Measurements from ENCODE around the gene FUS. TPM values are rescaled to one million over a fixed set of nuclear protein-coding genes. Genes with fewer than 3 reads are reported as not detected.

Gene FUS
- total and polyA plus RNA-seq, 2 of the 13 experiments (the other 11 are each of a cell fraction or from before 2014, with no cell fraction given), result 68.1 to 168 TPM

- TF ChIP-seq MEF2D (CRISPR knock-in tag; IDR thresholded peaks at IDR 0.05), result peak; percentile 89
- peak; percentile 89 for TF ChIP-seq PHF5A (CRISPR knock-in tag; IDR thresholded peaks at IDR 0.05; ENCODE audit: low read depth, unreplicated experiment)
- TF ChIP-seq ZUFSP (CRISPR knock-in tag; IDR thresholded peaks at IDR 0.05; ENCODE audit: borderline replicate concordance), result no peak
- peak; percentile 61; the same call in 1 of the 2 replicates for TF ChIP-seq ZFP90 (CRISPR knock-in tag; IDR thresholded peaks at IDR 0.05; ENCODE audit: borderline replicate concordance)
- TF ChIP-seq MZF1 (CRISPR knock-in tag; IDR thresholded peaks at IDR 0.05; ENCODE audit: borderline replicate concordance), result peak; percentile 62; the same call in 1 of the 2 replicates
- TF ChIP-seq, protein P1, sequence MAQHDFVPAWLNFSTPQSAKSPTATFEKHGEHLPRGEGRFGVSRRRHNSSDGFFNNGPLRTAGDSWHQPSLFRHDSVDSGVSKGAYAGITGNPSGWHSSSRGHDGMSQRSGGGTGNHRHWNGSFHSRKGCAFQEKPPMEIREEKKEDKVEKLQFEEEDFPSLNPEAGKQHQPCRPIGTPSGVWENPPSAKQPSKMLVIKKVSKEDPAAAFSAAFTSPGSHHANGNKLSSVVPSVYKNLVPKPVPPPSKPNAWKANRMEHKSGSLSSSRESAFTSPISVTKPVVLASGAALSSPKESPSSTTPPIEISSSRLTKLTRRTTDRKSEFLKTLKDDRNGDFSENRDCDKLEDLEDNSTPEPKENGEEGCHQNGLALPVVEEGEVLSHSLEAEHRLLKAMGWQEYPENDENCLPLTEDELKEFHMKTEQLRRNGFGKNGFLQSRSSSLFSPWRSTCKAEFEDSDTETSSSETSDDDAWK (CRISPR knock-in tag; IDR thresholded peaks at IDR 0.05), result no peak
- no peak for TF ChIP-seq PLRG1 (conservative IDR thresholded peaks at IDR 0.05)
- TF ChIP-seq THAP11 (CRISPR knock-in tag; IDR thresholded peaks at IDR 0.05), result peak; percentile 89
- 0 out of 2 replicates have a peak, but pooled peaks have one; percentile 16 for TF ChIP-seq ZNF124 (CRISPR knock-in tag; IDR thresholded peaks at IDR 0.05)
- TF ChIP-seq ZNF44 (CRISPR knock-in tag; IDR thresholded peaks at IDR 0.05), result peak; percentile 69; the same call in 1 of the 2 replicates
- peak; percentile 76 for TF ChIP-seq HOXD1 (CRISPR knock-in tag; IDR thresholded peaks at IDR 0.05)
- peak; percentile 41; the same call in 1 of the 2 replicates for TF ChIP-seq NFYC (CRISPR knock-in tag; IDR thresholded peaks at IDR 0.05)
- peak; percentile 8; the same call in 1 of the 2 replicates for TF ChIP-seq ZNF749 (CRISPR knock-in tag; IDR thresholded peaks at IDR 0.05; ENCODE audit: borderline replicate concordance)
- TF ChIP-seq PHF8 (CRISPR knock-in tag; IDR thresholded peaks at IDR 0.05), result no peak; the same call in 1 of the 2 replicates
- no peak for TF ChIP-seq ZNF180 (CRISPR knock-in tag; IDR thresholded peaks at IDR 0.05; ENCODE audit: borderline replicate concordance, low read depth)
- TF ChIP-seq ZZZ3 (CRISPR knock-in tag; IDR thresholded peaks at IDR 0.05; ENCODE audit: borderline replicate concordance), result 0 out of 2 replicates have a peak, but pooled peaks have one; percentile 13
- TF ChIP-seq MTERF4 (CRISPR knock-in tag; IDR thresholded peaks at IDR 0.05), result peak; percentile 81; the same call in 1 of the 2 replicates
- TF ChIP-seq AGO1 (IDR thresholded peaks at IDR 0.05; ENCODE audit: low read depth, low read length, poor library complexity, severe bottlenecking), result peak; percentile 41
- no peak for TF ChIP-seq KLF15 (CRISPR knock-in tag; IDR thresholded peaks at IDR 0.05; ENCODE audit: borderline replicate concordance)
- TF ChIP-seq TIGD3 (CRISPR knock-in tag; IDR thresholded peaks at IDR 0.05; ENCODE audit: borderline replicate concordance), result peak; percentile 68; the same call in 1 of the 2 replicates
- no peak for TF ChIP-seq NONO (IDR thresholded peaks at IDR 0.05)
- peak; percentile 88 for TF ChIP-seq NONO (CRISPR knock-in tag; conservative IDR thresholded peaks at IDR 0.05)
- no peak for TF ChIP-seq ARHGAP35 (CRISPR knock-in tag; IDR thresholded peaks at IDR 0.05; ENCODE audit: borderline replicate concordance)
- TF ChIP-seq HNRNPH1 (optimal IDR thresholded peaks at IDR 0.05; ENCODE audit: low read depth, low read length), result no peak
Measured at GRCh38 chr16:31142109-31143010, 37.6 kb upstream of the FUS start (continued).

Data from HepG2 (cell line).